ENCODE measurements around the gene DENND6B.
"Not testable (repeated sequence)": the region's sequence is repeated elsewhere in the genome, so short reads cannot be mapped to it uniquely, and the experiment has no call there.

DENND6B gene

DNA sequence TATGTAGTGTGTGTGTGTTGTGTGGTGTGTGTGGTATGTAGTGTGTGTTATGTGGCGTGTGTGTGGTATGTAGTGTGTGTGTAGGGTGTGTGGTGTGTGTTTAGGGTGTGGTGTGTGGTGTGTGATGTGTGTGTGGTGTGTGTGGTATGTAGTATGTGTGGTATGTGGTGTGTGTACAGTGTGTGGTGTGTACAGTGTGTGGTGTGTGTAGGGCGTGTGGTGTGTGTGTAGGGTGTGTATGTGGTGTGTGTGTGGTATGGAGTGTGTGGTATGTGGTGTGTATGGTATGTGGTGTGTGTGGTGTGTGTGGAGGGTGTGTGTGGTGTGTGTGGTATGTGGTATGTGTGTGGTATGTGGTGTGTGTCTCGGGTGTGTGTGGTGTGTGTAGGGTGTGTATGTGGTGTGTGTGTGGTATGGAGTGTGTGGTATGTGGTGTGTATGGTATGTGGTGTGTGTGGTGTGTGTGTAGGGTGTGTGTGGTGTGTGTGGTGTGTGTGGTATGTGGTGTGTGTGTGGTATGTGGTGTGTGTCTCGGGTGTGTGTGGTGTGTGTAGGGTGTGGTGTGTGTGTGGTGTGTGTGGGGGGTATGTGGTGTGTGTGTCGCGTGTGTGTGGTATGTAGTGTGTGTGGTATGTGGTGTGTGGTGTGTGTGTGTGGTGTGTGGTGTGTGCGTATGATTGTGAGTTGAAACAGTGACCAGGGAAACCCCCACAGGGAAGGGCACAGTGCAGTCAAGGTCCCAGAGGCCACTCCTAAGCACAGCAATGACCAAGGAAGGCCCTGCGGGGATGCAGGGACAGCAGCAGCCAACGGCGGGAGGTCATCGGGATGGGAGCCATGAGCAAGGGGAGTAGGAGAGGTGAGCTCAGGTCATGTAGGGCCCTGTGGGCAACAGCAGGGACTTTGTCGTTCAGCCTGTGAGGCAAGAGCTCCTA is 13.4 kb upstream of the DENND6B start:
- DNase-seq (ENCODE audit: low spot score) = no peak

DNA sequence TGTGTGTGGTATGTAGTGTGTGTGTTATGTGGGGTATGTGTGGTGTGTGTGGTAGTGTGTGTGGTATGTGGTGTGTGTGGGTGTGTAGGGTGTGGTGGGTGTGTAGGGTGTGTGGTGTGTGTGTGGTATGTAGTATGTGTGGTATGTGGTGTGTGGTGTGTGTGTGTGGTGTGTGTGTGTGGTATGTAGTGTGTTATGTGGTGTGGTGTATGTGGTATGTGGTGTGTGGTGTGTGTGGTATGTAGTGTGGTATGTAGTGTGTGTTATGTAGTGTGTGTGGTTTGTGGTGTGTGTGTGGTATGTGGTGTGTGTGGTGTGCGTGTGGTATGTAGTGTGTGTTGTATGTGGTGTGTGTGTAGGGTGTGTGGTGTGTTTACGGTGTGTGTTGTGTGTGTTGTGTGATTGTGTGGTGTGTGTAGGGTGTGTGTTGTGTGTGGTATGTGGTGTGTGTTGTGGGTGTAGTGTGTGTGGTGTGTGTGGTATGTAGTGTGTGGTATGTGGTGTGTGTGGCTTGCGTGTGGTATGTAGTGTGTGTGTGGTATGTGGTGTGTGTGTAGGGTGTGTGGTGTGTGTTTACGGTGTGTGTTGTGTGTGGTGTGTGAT is 12.1 kb upstream of the DENND6B start:
- DNase-seq (ENCODE audit: low spot score) = no peak

DNA sequence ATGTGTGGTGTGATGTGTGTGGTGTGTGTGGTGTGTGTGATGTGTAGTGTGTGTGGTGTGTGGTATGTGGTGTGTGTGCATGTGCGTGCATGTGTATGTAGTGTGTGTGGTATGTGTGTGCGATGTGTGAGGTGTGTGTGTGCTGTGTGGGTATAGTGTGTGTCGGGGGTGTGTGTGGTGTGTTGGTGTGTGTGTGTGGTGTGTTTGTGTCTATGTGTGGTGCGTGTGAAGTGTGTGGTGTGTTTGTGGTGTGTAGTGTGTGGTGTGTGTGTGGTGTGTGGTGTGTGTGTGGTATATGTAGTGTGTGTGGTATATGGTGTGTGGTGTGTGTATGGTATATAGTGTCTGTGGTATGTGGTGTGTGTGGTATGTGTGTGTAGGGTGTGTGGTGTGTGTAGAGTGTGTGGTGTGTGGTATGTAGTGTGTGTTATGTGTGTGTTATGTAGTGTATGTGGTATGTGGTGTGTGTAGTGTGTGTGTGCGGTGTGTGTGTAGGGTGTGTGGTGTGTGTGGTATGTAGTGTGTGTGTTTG is 11.3 kb upstream of the DENND6B start:
- no peak for DNase-seq (ENCODE audit: low spot score)

DNA sequence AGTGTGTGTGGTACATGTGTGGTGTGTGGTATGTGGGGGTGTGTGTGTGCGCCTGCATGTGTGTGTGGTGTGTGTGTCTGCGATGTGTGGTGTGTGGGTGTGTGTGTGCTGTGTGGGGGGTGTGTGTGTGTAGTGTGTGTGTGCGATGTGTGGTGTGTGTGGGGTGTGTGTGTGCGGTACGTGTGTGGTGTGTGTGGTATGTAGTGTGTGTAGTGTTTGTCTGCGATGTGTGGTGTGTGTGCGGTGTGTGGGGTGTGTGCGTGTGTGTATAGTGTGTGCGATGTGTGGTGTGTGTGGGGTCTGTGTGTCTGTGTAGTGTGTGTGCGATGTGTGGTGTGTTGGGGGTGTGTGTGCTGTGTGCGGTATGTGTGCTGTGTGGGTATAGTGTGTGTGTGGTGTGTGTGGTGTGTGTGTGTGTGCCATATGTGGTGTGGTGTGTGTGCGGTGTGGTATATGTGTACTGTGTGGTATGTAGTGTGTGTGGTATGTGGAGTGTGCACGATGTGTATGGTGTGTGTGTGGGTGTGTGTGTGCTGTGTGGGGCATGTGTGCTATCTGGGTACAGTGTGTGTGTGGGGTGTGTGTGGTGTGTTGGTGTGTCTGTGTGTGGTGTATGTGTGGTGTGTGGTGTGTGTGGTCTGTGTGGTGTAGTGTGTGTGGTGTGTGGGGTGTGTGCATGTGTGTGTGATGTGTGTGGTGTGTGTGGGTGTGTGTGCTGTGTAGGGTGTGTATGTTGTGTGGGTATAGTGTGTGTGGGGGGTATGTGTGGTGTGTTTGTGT is 10.6 kb upstream of the DENND6B start:
- no peak for DNase-seq (ENCODE audit: low spot score)

DNA sequence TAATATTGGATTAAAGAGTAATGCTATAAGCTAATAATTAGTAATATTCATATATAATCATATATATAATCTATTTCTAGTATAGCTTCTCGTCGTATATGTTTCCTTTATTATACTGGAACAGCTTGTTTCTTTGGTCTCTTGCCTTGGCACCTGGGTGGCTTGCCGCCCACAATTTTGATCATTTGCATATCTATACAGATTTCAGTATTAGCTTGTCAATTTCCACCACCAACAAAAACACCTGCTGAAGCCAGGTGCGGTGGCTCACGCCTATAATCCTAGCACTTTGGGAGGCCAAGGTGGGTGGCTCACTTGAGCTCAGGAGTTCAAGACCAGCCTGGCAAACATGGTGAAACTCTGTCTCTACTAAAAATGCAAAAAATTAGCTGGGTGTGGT is 7.6 kb upstream of the DENND6B start:
- DNase-seq (ENCODE audit: low spot score) = not testable (repeated sequence)

DNA sequence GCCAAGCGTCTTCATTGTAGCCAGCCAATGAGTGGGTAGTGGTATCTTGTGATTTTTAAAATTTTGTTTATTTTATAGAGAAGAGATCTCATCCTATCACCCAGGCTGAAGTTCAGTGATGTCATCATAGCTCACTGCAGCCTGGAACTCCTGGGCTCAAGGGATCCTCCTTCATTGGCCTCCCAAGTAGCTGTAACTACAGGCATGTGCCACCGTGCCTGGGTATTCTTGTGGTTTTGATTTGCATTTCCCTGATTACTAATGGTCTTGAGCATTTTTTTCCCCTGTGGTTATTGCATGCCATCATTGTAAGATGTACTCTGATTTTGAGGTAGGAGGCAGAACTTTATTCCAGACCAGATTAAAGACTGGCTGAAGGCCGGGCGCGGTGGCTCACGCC is 2.4 kb upstream of the DENND6B start:
- no peak for DNase-seq (ENCODE audit: low spot score)

DNA sequence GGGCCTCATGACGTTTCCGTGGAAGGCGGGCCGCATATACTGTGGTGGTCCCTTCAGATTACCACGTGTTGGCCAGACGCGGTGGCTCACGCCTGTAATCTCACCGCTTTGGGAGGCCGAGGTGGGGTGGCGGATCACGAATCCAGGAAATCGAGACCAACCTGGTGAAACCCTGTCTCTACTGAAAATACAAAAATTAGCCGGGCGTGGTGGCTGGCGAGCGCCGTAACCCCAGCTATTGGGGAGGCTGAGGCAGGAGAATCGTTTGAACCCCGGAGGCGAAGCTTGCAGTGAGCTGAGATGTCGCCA is 853 bp upstream of the DENND6B start:
- no peak for DNase-seq (ENCODE audit: low spot score)

DNA sequence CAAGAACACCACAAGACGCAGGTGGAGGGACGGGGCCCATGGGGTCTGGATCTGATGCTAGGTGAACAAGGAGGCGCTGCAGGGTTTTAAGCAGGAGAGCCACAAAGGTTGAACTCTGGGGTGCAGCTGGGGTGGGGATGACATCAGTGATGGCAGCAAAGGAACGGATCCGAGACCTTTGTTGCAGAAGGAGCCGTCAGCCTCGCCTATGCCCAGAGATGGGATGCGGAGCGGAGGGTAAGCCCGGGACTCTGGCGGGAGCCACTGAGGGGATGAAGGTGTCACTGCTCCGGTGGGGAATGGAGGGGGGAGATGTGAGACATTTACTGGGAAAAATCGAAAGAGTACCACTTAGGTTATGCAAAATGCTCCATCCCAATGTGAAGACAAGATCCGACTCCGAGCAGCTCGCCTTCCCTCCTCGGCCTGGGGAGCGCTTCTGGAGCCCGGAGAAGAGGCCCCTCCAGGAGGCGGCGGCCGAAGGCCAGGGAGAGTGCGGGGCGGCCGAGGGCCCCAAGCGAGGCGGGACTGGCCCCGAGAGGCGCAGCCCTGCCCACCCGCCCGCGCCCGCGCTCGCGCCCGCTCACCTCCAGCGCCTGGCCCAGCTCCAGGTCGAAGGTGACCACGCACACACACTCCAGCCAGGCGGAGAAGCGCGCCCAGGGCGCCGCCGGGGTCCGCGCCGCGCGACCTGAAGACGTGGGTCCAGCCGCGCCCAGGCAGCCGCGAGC is 422 bp downstream of the DENND6B start:
- DNase-seq (ENCODE audit: low spot score) = no peak

DNA sequence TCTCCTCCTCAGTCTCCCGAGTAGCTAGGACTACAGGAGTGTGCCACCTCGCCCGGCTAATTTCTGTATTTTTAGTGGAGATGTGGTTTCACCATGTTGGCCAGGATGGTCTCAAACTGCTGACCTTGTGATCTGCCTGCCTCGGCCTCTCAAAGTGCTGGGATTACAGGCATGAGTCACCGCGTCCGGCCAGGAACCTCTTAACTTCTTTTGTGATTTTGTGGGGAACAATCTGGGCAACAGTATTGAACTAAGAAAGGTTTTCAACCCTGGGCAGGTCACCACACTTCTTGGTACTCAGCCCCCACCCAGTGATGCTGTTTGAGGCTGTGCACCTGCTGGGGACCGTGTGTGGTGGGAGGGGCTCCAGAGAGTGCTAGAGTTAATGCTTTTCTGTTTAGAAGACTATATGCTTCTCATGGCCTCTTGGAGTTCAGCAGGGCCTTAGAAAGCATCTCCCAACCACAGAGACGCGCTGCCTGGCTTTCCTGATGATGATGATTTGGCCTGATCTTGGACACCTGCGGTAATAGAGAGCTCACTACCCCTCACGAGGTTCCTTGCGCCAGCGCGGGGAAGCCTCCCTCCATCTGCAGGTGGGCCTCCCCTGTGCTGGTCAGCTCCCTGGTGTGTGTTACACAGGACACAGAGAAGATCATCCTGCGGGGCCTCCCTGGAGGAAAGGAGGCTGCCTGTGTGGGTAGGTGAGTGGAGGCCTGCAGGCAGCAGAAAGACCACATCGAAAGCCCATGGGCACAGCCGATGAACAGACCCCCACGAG is 1.2 kb downstream of the DENND6B start:
- DNase-seq (ENCODE audit: low spot score) = no peak

DNA sequence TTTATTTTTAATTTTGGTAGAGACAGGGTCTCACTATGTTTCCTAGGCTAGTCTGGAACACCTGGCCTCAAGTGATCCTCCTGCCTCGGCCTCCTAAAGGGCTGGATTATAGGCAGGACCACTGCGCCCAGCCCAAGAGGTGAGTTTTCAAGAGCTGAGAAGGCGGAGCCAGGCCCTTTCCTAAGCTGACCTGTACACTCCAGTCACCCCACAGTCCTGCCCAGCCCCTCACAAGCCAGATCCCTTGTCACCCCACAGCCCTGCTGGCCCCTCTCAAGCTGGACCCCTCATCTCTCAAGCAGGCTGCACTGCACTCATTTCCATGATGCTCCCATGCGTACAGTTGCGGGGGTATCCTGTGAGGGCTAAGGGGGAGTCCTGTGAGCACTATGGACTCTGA is 2.9 kb downstream of the DENND6B start:
- no peak for DNase-seq (ENCODE audit: low spot score)

DNA sequence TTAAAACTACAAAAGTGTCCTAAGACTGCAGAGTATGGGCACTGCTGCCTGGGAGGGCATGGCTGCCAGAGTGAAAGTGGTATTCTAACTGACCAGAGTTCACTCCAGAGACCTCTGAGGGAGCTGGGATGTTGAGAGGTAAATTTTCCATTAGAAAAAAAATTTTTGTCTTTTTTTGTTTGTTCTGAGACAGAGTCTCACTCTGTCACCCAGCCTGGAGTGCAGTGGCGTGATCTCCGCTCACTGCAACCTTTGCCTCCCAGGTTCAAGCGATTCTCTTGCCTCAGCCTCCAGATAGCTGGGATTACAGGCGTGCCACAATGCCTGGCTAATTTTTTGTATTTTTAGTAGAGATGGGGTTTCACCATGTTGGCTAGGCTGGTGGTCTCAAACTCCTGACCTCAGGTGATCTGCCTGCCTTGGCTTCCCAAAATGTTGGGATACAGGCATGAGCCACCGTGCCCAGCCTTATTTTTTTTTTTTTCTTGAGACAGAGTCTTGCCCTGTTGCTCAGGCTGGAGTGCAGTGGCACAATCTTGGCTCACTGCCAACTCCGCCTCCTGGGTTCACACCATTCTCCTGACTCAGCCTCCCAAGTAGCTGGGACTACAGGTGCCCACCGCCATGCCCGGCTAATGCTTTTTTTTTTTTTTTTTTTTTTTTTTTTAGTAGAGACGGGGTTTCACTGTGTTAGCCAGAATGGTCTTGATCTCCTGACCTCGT is 4.3 kb downstream of the DENND6B start:
- not testable (repeated sequence) for DNase-seq (ENCODE audit: low spot score)

DNA sequence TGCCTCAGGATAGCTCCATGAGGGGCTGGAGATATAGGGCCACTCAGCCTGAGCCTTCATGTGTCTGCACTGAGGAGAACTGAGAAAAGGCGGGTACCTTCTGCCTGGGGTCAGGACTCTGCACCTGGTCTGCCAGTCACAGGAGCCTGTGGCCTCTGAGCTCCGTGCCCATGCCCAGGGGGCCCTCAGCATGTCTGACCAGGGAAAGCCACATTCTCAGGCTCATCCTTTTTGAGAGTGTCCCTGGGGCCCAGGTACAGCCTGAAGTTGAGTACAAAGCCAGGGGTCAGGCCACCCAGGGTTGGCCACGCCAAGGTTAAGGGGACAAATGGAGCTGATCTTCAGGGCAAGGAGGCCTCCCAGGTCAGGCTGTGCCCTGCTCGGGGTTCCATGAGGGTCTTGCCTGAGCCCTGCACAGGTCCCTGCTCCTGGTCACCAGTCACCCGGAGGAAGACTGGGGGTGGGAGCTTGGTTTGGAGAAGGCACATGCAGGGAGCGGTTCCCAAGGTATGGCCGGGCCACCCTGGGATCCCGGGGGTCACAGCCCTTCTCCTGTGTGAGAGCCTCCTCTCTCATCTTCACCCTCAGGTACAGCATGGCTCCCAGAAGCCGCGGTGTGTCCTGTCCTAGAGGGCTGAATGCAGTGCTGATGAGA is 6.0 kb downstream of the DENND6B start:
- DNase-seq (ENCODE audit: low spot score) = no peak

DNA sequence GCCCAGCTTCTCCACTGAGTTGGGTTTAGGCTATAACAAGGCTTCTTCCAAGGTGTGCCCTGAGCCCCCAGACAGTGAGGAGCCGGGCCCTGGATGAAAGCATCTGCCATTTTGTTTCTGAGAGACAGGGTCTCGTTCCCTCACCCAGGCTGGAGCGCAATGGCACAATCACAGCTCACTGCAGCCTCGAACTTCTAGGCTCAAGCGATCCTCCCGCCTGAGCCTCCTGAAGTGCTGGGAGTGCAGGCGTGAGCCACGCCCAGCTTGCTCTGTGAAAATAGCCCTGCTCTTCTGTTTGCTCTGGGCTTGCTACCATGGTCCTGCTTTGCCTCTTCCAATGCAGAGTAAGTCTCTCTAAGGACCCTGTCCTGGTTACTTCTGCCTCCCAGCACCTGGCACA is 6.7 kb downstream of the DENND6B start:
- DNase-seq (ENCODE audit: low spot score) = no peak

DNA sequence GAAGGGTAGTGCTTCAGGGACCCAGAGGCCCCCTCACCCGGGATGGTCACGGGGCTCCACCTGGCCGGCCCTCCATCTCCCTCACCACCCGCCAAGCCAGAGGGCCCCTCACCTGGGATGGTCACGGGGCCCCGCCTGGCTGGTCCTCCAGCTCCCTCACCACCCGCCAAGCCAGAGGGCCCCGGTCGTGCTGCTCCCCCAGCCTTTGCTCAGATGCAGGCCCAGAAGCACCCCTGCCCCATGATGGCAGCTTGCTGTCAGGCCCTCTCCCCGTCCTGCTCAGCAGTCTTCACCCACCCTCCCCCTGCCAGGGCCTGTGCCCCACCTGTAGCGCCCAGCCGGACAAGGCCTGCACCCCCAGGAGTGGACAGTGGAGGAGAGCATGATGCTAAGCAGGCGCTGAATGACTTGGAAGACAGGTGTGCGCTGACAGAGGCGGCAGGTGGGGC is 7.3 kb downstream of the DENND6B start:
- DNase-seq (ENCODE audit: low spot score) = no peak

DNA sequence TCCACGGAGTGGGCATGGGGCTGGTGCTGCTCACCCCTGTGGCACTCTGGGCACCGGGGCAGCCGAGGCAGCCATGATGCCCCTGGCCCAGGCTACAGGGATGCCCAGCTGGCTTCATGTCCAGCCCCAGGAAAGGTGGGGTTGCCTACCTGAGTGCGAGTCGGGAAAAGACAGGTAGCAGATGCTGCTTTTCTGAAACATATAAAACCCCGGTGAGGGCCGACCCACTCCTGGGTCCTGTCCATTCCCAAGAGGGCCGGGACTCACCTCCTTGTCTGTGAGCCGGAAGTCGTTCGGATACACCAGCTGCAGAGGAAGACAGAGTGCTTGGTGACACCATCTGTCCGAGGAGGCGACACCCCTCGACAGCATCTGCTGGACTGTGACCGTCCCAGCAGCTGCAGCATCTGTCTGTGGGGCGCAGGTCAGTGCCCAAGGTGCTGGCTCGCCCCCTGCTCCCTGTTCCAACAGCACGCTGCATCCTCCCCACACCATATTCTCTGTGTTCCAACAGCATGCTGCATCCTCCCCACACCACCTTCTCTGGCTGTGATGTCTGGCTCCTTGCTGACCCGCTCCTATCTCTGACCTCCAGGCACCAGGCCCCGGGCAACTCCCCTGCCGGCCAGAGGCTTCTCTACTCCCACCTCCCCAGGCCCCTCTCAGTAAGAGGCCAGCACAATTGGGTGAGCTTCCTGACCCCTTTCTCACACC is 8.0 kb downstream of the DENND6B start:
- DNase-seq (ENCODE audit: low spot score) = no peak

DNA sequence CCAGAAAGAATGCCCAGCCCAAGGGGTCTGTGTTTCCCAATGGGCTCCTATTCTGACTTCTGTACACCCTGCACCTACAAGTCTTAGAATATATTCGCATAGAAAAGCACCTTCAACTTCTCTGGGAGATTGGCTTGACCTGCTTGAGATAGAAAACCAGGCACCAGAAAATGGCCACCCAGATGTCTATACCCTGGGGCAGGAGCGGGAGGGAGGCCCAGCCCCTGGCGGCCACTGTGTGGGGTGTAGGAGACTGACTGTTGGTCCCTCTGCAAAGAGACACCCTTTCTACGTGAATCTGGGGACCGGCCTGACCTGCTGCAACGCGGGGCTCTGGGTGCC is 8.5 kb downstream of the DENND6B start:
- no peak for DNase-seq (ENCODE audit: low spot score)

DNA sequence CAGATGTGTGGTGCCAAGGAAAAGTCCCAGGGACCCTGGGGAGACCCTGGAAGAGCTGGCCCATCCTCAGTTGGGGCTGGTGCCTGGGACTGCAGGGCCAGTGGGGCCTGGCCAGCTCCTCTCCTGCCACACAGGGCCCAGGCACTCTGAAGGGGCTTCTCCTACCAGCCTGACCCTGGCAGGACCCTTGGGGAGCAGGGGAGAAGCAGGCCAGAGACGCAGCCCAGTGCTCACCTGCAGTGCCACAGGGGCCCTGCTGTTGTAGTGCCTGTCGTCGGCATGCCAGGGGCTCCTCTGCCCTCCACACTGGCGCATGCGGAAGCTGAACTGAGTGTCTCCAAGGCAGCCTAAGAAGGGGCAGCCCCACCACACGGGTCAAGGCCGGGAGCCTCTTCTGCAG is 9.1 kb downstream of the DENND6B start:
- no peak for DNase-seq (ENCODE audit: low spot score)

DNA sequence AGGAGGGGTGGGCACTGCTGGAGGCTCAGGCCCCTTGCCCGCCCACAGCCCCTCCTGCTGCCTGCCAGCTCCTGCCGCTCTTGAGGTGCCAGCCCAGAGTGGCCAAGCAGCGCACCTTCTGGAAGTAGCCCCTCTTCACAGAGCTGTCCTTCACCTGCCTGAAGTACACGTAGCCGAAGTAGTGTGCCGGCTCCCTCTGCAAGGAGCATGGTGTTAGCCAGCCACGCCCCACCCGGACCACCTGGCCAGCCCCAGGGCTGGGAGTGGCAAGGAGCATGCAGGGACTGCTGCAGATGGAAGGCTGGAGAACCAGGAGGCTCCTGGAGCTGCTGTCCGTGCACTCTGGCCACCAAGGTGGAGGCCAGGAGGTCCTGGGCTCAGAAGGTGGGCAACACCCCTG is 9.6 kb downstream of the DENND6B start:
- DNase-seq (ENCODE audit: low spot score) = no peak
